Gastrocnemius medialis (tissue), 4 donors: Measurements from ENCODE around the gene ATP10A.

Experiments used
- CTCF ChIP-seq, 5 experiments: fragments of 450-650 bp in 3 of 5; fragments of 200-600 bp in 2 of 5; sonication (generic) in 2 of 5; IDR thresholded peaks in 4 of 5; conservative IDR thresholded peaks in 1 of 5; 1 replicate in 4 of 5; 2 replicates in 1 of 5; pipeline ENCODE4 v1.5.1; 2016 to 2019; ENCODE audit warnings: antibody characterized with exemption in 5 of 5, mild to moderate bottlenecking in 3 of 5, moderate library complexity in 3 of 5
- POLR2A ChIP-seq, 2 donors: fragments of 450-650 bp; IDR thresholded peaks; one replicate each; pipeline ENCODE4 v1.6.1; 2017; ENCODE audit warnings: antibody characterized with exemption in 2 of 2, mild to moderate bottlenecking in 2 of 2, moderate library complexity in 2 of 2

DNA sequence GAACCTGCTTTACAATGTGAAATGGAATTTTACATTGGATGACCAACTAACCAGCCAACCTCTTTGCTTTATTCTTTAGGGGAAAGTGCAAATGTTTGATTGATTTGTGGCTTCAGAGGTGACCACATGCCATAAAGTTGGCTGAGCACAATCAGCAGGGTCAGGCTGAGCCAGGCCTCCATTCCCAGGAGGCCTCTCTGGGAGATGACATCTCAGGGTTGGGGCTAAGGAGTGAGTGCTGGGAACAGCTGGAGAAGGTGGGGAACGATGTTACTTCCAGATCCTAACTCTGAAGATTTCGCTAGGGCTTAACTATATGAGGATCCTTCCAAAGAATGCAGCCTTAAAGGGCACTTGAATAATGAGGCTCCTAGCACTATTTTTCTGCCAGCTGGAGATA, 131.7 kb downstream of the ATP10A start:
- TF ChIP-seq CTCF (IDR thresholded peaks at IDR 0.05 in 4 of 5, conservative IDR thresholded peaks at IDR 0.05 in 1 of 5) (no peak), POLR2A (IDR thresholded peaks at IDR 0.05) (no peak)
